ENCODE data around the gene MYF6.

Gene MYF6

DNA sequence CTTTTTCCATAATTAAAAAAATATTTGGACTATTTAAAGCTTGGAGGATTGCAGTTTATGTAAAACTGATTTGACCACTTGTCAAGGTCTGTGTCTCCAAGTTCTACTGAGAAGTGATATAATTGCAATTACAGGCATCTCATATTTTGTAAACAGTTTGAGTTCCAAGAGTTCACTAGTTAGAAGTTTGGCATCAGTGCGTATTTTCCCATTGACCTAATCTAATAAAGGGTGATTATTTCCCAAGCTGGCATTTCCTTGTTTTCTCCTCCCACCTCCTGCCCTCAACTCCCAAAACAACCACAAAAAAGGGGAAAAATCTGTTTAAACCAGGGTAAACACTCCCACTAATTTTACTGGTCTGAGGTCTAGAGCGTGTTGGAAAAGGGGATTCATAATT, 3.0 kb upstream of the MYF6 start:
- no peak for DNase-seq (ENCODE audit: low read depth in 2 of 2)

GRCh38 chr12:80707830-80708258, 410 bp downstream of the MYF6 start:
- no peak for DNase-seq (ENCODE audit: low read depth in 2 of 2)

DNA sequence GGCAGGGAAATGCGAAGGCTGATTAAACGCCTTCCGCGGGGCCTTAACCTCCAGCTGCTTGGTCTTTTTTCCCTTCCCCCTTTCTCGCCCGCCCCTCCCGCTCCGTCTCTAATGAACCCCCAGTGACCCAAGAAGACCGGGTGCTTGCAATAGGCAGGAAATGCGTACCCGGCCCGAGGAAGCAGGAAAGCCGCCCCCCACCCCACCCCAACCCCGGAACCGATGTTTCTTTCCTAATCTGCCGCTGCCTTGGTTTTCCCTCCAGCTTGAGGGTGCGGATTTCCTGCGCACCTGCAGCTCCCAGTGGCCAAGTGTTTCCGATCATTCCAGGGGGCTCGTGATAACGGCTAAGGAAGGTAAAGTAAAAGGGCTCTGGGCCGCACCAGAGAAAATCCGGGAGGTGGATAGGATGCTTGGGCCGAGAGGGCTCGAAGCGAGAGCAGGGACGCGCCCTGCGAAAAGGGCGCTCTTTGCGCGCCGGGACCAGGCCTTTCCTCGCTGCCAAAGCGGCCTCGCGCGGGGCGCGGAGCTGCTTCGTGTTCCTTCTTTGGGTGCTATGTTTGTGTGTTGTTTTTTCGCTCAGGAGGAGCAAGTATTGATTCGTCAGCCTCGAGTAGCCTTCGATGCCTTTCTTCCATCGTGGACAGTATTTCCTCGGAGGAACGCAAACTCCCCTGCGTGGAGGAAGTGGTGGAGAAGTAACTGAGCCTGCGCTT, 983 bp downstream of the MYF6 start:
- DNase-seq (ENCODE audit: low read depth in 2 of 2): no peak

GRCh38 chr12:80708975-80709328, 1.5 kb downstream of the MYF6 start:
- DNase-seq (ENCODE audit: low read depth in 2 of 2): no peak

- DNase-seq (ENCODE audit: low read depth in 2 of 2): no peak
These were observed 2.6 kb downstream of the MYF6 start for GRCh38 chr12:80709811-80710726.

- no peak for DNase-seq (ENCODE audit: low read depth in 2 of 2)
These were observed 3.5 kb downstream of the MYF6 start for GRCh38 chr12:80710727-80711449.

GRCh38 chr12:80711866-80712265, 4.4 kb downstream of the MYF6 start:
- DNase-seq (ENCODE audit: low read depth in 2 of 2): no peak

DNA sequence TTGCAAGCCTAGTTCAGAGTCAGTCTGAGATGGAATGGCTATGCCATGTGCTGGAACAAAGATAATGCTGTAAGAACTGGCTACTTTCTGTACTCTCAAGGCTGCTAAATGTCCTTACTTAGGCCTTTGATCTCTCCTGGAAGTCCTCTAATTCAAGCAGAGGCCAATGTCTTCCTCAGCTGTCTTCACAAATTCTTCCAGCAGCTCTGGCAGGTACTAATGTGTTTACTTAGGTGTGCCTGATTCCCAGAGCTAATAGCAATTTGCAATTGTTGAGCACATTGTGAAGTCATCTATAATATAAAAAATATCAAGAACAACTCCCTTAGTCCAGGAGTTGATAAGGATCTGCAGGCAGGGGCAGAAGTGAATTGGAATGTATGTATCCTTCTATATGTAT, 5.4 kb downstream of the MYF6 start:
- DNase-seq (ENCODE audit: low read depth in 2 of 2): no peak

- DNase-seq (ENCODE audit: low read depth in 2 of 2): no peak
These were observed 6.0 kb downstream of the MYF6 start for GRCh38 chr12:80713419-80713818.

- DNase-seq (ENCODE audit: low read depth in 2 of 2): no peak
These were observed 6.6 kb downstream of the MYF6 start for GRCh38 chr12:80714055-80714454.

- no peak for DNase-seq (ENCODE audit: low read depth in 2 of 2)
These were observed 7.4 kb downstream of the MYF6 start for GRCh38 chr12:80714846-80715245.

- DNase-seq (ENCODE audit: low read depth in 2 of 2): no peak
These were observed 8.3 kb downstream of the MYF6 start for GRCh38 chr12:80715713-80716249.

DNA sequence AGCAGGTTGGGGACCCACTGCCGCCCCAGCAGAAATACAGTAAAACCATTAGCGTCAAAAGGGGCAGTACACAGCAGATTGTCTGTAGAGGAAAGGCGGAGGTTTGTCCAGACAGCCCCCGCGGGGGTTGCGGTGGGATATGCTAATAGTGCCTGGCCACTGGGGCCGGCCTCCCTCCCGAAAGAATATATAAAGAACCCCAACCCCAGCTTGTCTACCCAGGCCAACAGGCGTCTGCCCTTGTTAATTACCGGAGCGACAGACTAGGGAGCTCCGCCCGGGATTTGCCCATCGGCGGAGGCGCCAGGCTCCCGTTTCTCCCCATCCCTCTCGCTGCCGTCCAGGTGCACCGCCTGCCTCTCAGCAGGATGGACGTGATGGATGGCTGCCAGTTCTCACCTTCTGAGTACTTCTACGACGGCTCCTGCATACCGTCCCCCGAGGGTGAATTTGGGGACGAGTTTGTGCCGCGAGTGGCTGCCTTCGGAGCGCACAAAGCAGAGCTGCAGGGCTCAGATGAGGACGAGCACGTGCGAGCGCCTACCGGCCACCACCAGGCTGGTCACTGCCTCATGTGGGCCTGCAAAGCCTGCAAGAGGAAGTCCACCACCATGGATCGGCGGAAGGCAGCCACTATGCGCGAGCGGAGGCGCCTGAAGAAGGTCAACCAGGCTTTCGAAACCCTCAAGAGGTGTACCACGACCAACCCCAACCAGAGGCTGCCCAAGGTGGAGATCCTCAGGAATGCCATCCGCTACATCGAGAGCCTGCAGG, 9.4 kb downstream of the MYF6 start, which contains the start of gene MYF5:
MYF5 (plus strand) TSS at position 217 of the 774 bp plus-strand sequence; CDS start at position 369, 152 bp downstream.
- no peak for DNase-seq (ENCODE audit: low read depth in 2 of 2)

- DNase-seq (ENCODE audit: low read depth in 2 of 2): no peak
These were observed 10.4 kb downstream of the MYF6 start for GRCh38 chr12:80717856-80718255.

GRCh38 chr12:80720516-80720915, 13.1 kb downstream of the MYF6 start:
- DNase-seq (ENCODE audit: low read depth in 2 of 2): no peak

DNA sequence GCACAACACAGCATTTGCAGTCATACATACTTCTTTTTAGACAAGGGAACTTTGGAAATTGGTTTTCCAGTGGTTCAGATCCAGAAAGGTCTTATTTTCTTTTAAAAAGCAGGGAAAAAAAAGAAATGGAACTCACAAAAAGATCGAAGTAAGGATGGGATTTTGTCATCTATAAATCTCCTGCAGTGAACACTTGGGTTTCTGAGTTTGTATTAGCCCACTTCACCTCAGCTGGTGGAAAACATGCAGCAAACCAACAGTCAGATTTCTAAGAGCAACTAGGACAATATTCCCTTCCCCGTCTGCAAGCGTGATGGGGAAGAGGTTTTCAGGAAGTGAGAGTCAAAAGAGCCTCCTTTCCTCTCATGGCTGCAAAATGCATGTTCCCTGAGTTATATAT, 13.9 kb downstream of the MYF6 start:
- no peak for DNase-seq (ENCODE audit: low read depth in 2 of 2)

GRCh38 chr12:80745851-80746505, 38.5 kb downstream of the MYF6 start:
- no peak for DNase-seq (ENCODE audit: low read depth in 2 of 2)

DNA sequence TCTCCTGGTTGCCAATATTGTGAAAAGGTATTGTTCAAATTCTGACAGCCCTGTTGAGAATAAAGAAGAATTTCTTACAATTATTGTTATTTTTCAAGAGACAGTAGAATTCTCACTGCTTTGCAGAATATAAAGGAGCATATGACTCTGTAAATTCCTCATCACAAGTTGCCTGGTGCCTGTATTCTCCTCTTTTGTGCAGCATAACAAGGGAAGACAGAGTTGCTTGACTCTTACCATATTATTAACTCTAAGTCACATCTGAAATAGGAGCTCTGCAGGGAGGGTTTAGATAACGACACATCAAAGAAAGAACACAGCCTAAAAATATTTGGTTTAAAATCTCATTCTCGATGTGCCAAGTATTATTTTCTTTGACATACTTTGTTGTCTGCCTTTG, 40.4 kb downstream of the MYF6 start:
- DNase-seq (ENCODE audit: low read depth in 2 of 2): no peak

DNA sequence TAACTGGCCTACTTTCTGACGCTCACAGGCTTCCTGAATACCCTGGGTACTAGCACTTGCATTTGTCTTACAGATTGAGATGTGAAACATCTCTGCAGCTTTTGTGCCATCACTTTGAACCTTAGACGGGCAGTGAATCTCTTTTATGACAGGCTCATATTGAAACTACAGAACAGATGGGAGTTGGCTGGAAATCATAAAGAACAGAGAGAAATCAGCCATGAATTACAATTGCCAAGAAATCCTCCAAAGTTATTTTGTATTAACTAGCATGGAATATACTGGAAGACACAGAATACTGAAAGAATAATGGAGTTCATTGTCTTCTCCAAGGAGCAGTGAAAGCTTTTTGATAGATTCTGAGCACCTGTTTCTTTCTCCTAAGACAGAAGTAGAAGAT, 42.0 kb downstream of the MYF6 start:
- DNase-seq (ENCODE audit: low read depth in 2 of 2): no peak

DNA sequence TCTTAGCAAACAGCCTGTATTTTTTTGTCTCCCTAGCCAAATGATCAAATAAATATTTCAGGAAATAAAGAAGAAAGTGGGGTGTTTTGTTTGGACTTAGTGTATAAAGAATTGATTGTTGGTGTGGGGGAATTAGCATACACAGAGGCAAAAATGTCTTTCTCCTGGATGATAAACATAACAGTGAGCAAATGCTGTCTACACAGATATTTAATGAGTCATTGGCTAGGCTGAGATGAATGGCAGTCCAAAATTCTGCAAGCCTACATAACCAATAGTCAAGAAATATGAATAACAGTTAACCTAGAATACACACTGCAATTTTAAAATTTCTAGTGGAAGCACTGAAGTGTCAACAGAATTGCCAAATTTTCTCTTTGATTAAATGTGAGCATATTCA, 45.0 kb downstream of the MYF6 start:
- no peak for DNase-seq (ENCODE audit: low read depth in 2 of 2)

DNA sequence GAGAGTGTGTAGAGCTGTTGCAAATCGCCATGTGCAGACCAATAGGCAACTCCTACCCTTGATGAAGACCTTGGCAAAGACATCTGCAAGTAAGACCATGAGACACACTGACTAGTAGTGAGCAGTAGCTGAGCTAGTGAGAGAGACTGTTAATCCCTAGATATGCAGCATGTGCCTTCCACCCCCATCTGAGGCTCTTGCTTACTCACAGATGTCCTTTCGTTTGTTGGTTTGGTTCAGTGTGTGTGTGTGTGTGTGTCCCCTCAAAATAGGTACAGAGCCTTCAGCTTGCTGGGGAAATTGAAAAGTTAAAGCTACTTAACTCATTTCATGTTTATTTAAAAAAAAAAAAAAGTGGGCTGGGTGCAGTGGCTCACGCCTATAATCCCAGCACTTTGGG, 46.8 kb downstream of the MYF6 start:
- DNase-seq (ENCODE audit: low read depth in 2 of 2): no peak
